Neural cell (in vitro differentiated cells): ENCODE results near the gene PSMC4. TPM values are rescaled to one million over a fixed set of nuclear protein-coding genes. Genes with fewer than 3 reads are reported as not detected.

Source experiments
- H2AFZ ChIP-seq: fragments of 200-600, 300-800 bp; sonication (generic), shearing (Covaris generic); 2 replicates; pipeline ENCODE4 v1.6.0; 2014; ENCODE audit warnings: low read depth, mild to moderate bottlenecking, antibody characterized with exemption, low read length, moderate library complexity
- H3F3A ChIP-seq: fragments of 200-600 bp; shearing (Covaris generic); 2 replicates; pipeline ENCODE4 v1.6.1; 2016; ENCODE audit warnings: mild to moderate bottlenecking, moderate library complexity, mixed read lengths, antibody characterized with exemption, low read length; ENCODE audit not compliant: insufficient read depth, poor library complexity, severe bottlenecking
- H3K27ac ChIP-seq: fragments of 200-600, 300-800 bp; sonication (generic), shearing (Covaris generic); 2 replicates; pipeline ENCODE4 v1.5.1; 2014; ENCODE audit warnings: mild to moderate bottlenecking, low read length, moderate library complexity
- H3K27me3 ChIP-seq: fragments of 300-800, 200-600 bp; sonication (generic), shearing (Covaris generic); 2 replicates; pipeline ENCODE4 v1.6.0; 2014; ENCODE audit warnings: mild to moderate bottlenecking, low read depth, low read length, moderate library complexity; ENCODE audit not compliant: insufficient read depth
- H3K36me3 ChIP-seq: fragments of 300-800, 200-600 bp; sonication (generic), shearing (Covaris generic); 2 replicates; pipeline ENCODE4 v1.5.1; 2014; ENCODE audit warnings: mild to moderate bottlenecking, antibody characterized with exemption, low read length, moderate library complexity; ENCODE audit not compliant: insufficient read depth
- H3K4me2 ChIP-seq: fragments of 300-800, 200-600 bp; sonication (generic), shearing (Covaris generic); 2 replicates; pipeline ENCODE4 v1.6.0; 2014; ENCODE audit warnings: mild to moderate bottlenecking, low read length
- H3K4me3 ChIP-seq: fragments of 300-800, 200-600 bp; sonication (generic), shearing (Covaris generic); 2 replicates; pipeline ENCODE4 v1.5.1; 2014; ENCODE audit warnings: mild to moderate bottlenecking, low read length, moderate library complexity
- H3K79me2 ChIP-seq: fragments of 200-600 bp; shearing (Covaris generic); replicated peaks from 2 replicates; pipeline ENCODE4 v1.6.0; 2014; ENCODE audit warnings: mild to moderate bottlenecking, low read length, moderate library complexity; ENCODE audit not compliant: insufficient read depth
- H3K9ac ChIP-seq: fragments of 300-800, 200-600 bp; sonication (generic), shearing (Covaris generic); 2 replicates; pipeline ENCODE4 v1.6.1; 2016; ENCODE audit warnings: mild to moderate bottlenecking, low read length, mixed read lengths
- H3K9me2 ChIP-seq: fragments of 200-600 bp; shearing (Covaris generic); 2 replicates; pipeline ENCODE4 v1.6.1; 2016; ENCODE audit warnings: mild to moderate bottlenecking, low read length, mixed read lengths; ENCODE audit not compliant: insufficient read depth
- H3K9me3 ChIP-seq: fragments of 200-600, 300-800 bp; sonication (generic), shearing (Covaris generic); 2 replicates; pipeline ENCODE4 v1.6.1; 2016; ENCODE audit warnings: mild to moderate bottlenecking, mixed run types, low read length, moderate library complexity, mixed read lengths
- H4K20me1 ChIP-seq: fragments of 200-600 bp; shearing (Covaris generic); 2 replicates; pipeline ENCODE4 v1.6.1; 2016; ENCODE audit warnings: mild to moderate bottlenecking, mixed run types; ENCODE audit not compliant: insufficient read depth
- CTCF ChIP-seq: fragments of 450-650 bp; IDR thresholded peaks from 2 replicates; pipeline ENCODE4 v1.5.1; 2014; ENCODE audit warnings: antibody characterized with exemption, mild to moderate bottlenecking, moderate library complexity; ENCODE audit not compliant: poor library complexity, severe bottlenecking
- EP300 ChIP-seq: fragments of 450-650 bp; conservative IDR thresholded peaks from 2 replicates; pipeline ENCODE4 v1.6.1; 2014; ENCODE audit warnings: antibody characterized with exemption, mild to moderate bottlenecking, moderate library complexity; ENCODE audit not compliant: poor library complexity, severe bottlenecking
- EZH2 ChIP-seq: fragments of 200-600, 300-800 bp; shearing (Covaris generic), sonication (generic); IDR thresholded peaks from 2 replicates; pipeline ENCODE4 v1.6.1; 2014; ENCODE audit warnings: antibody characterized with exemption, low read length, borderline replicate concordance, mild to moderate bottlenecking; ENCODE audit not compliant: insufficient read depth, poor library complexity, severe bottlenecking
- MXI1 ChIP-seq: fragments of 450-650 bp; conservative IDR thresholded peaks from 2 replicates; pipeline ENCODE4 v1.6.1; 2014; ENCODE audit warnings: antibody characterized with exemption, mild to moderate bottlenecking; ENCODE audit not compliant: poor library complexity, severe bottlenecking
- POLR2AphosphoS5 ChIP-seq: IDR thresholded peaks from 2 replicates; pipeline ENCODE4 v1.6.1; 2012
- RAD21 ChIP-seq: fragments of 450-650 bp; conservative IDR thresholded peaks from 2 replicates; pipeline ENCODE4 v1.6.1; 2014; ENCODE audit warnings: antibody characterized with exemption, mild to moderate bottlenecking, moderate library complexity
- REST ChIP-seq: IDR thresholded peaks from 2 replicates; pipeline ENCODE4 v1.6.1; 2012; ENCODE audit warnings: borderline replicate concordance
- SMC3 ChIP-seq: fragments of 450-650 bp; conservative IDR thresholded peaks from 2 replicates; pipeline ENCODE4 v1.6.1; 2014; ENCODE audit warnings: antibody characterized with exemption, mild to moderate bottlenecking, moderate library complexity; ENCODE audit not compliant: poor library complexity
- TAF1 ChIP-seq: IDR thresholded peaks from 2 replicates; pipeline ENCODE4 v1.6.1; 2012; ENCODE audit warnings: low read depth
- polyA plus RNA-seq: library from polyadenylated mRNA; depleted of rRNA; stranded (reverse); fragments of >200 nt; gene quantifications from 2 replicates; pipeline ENCODE4 v1.2.3, GENCODE V29; 2014

The PSMC4 gene
- polyA plus RNA-seq, 1 donor from 2014 or later = 151 TPM

- peaks cover 8% of the 10 kb centered on the region for H3K36me3 ChIP-seq
- H3K4me2 ChIP-seq = no peak overlapping the region
- no peaks in the 10 kb centered on the region for H3F3A ChIP-seq
- H3K79me2 ChIP-seq = no peaks in the 10 kb centered on the region
- no peak overlapping the region for H3K4me3 ChIP-seq
- no peaks in the 10 kb centered on the region for H3K9me2 ChIP-seq
- no peaks in the 10 kb centered on the region for H4K20me1 ChIP-seq
- TF ChIP-seq EP300 = no peak
- TF ChIP-seq SMC3 = no peak
- no peak for TF ChIP-seq REST
- TF ChIP-seq TAF1 = no peak
- no peak for TF ChIP-seq POLR2AphosphoS5
- no peak for TF ChIP-seq RAD21
- TF ChIP-seq MXI1 = no peak
- TF ChIP-seq EZH2 = no peak
- TF ChIP-seq CTCF = no peak
- H2AFZ ChIP-seq = no peak overlapping the region
- no peaks in the 10 kb centered on the region for H3K27me3 ChIP-seq
- H3K9me3 ChIP-seq = peaks cover 38% of the 10 kb centered on the region
- H3K27ac ChIP-seq = no peak overlapping the region
- H3K9ac ChIP-seq = no peak overlapping the region
These were observed 55.6 kb downstream of the PSMC4 start for GRCh38 chr19:40026597-40026970.

Other genes with a start within 250 kb of the PSMC4 start
- gene CLC, start 233.1 kb upstream of the PSMC4 start, polyA plus RNA-seq = 1.1 and 4.1 TPM in 2 replicates
- gene LEUTX, start 192.3 kb upstream of the PSMC4 start, polyA plus RNA-seq = not detected in 2 replicates
- gene DYRK1B, start 137.0 kb upstream of the PSMC4 start, polyA plus RNA-seq = 11.3 and 13.2 TPM in 2 replicates
- 79.6 and 84.7 TPM in 2 replicates for gene FBL, start 124.8 kb upstream of the PSMC4 start, polyA plus RNA-seq
- 0.26 and 0.36 TPM in 2 replicates for gene FCGBP, start 36.5 kb upstream of the PSMC4 start, polyA plus RNA-seq
- 4.6 and 8.0 TPM in 2 replicates for gene ZNF546, start 25.9 kb downstream of the PSMC4 start, polyA plus RNA-seq
- gene ZNF780B, start 85.1 kb downstream of the PSMC4 start, polyA plus RNA-seq = 28.8 and 30.8 TPM in 2 replicates
- 7.4 and 8.4 TPM in 2 replicates for gene ZNF780A, start 119.8 kb downstream of the PSMC4 start, polyA plus RNA-seq
- gene MAP3K10, start 220.3 kb downstream of the PSMC4 start, polyA plus RNA-seq = 18.3 and 21.1 TPM in 2 replicates
- 111 and 132 TPM in 2 replicates for gene TTC9B, start 247.2 kb downstream of the PSMC4 start, polyA plus RNA-seq